ENCODE measurements around the gene PTX4. TPM values are rescaled to one million over a fixed set of nuclear protein-coding genes. Genes with fewer than 3 reads are reported as not detected.

PTX4 gene
- total and polyA plus RNA-seq, 4 donors = 0.08 to 0.61 TPM; not detected in 2

DNA sequence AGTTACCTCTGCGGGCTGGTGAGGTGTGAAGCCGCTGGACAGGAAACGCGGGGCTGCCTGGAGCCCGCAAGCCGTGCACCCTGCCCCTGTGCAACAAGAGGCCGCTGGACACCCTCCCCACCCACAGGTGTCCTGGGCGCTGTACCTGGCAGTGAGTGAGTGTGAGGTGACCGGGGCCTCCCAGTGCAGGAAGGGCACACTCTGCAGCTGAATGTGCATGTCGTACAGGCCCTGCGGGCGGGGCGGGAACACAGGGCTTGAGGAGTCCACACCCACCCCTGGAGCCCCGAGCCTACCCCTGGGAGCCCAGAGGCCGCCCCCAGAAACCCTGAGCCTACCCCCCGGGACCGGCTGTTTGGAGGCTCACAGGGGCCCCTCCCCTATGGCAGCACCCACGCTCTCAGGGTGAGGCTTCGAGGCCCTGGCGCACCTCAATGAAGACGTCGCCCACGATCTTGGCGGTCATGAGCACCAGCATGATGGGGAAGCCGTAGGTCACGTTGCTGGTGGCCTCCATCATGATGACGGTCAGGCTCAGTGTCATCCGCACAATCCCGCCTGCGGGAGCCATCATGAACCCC lies 40.1 kb downstream of the PTX4 start:
- Histone ChIP-seq H3K4me3 (ENCODE audit: low read depth in 1 of 3, low read length in 3 of 3) (no peak overlapping the region), H3K36me3 (ENCODE audit: control insufficient read depth in 4 of 4, insufficient read depth in 3 of 4, low read depth in 1 of 4, low read length in 3 of 4) (peaks cover 0 to 42% (median 7%) of the 10 kb centered on the region in 4 donors), H3K4me1 (ENCODE audit: control insufficient read depth in 4 of 4, insufficient read depth in 4 of 4, low read length in 3 of 4) (no peaks in the 10 kb centered on the region), H3K9me3 (ENCODE audit: control insufficient read depth in 4 of 4, low read length in 3 of 4) (no peaks in the 10 kb centered on the region), H3K27me3 (ENCODE audit: control insufficient read depth in 4 of 4, insufficient read depth in 4 of 4, low read length in 3 of 4) (no peaks in the 10 kb centered on the region), H3K27ac (ENCODE audit: low read depth in 1 of 2, low read length in 2 of 2) (no peak overlapping the region), H3K9ac (ENCODE audit: low read depth in 1 of 2, low read length in 2 of 2) (no peak overlapping the region)
- WGBS = 97% methylated on average over 30 of the region's 30 CpGs
- TF ChIP-seq RAD21 (IDR thresholded peaks at IDR 0.05) (no peak), GABPA (IDR thresholded peaks at IDR 0.05 in 1 of 2, conservative IDR thresholded peaks at IDR 0.05 in 1 of 2) (no peak), TAF1 (conservative IDR thresholded peaks at IDR 0.05) (no peak)
- TF ChIP-seq, protein P1, sequence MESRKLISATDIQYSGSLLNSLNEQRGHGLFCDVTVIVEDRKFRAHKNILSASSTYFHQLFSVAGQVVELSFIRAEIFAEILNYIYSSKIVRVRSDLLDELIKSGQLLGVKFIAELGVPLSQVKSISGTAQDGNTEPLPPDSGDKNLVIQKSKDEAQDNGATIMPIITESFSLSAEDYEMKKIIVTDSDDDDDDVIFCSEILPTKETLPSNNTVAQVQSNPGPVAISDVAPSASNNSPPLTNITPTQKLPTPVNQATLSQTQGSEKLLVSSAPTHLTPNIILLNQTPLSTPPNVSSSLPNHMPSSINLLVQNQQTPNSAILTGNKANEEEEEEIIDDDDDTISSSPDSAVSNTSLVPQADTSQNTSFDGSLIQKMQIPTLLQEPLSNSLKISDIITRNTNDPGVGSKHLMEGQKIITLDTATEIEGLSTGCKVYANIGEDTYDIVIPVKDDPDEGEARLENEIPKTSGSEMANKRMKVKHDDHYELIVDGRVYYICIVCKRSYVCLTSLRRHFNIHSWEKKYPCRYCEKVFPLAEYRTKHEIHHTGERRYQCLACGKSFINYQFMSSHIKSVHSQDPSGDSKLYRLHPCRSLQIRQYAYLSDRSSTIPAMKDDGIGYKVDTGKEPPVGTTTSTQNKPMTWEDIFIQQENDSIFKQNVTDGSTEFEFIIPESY (IDR thresholded peaks at IDR 0.05) = no peak
- TF ChIP-seq, protein P2, sequence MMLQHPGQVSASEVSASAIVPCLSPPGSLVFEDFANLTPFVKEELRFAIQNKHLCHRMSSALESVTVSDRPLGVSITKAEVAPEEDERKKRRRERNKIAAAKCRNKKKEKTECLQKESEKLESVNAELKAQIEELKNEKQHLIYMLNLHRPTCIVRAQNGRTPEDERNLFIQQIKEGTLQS (IDR thresholded peaks at IDR 0.05) = no peak
- no peak for DNase-seq (ENCODE audit: low spot score)

GRCh38 chr16:1447965-1448364 lies 40.8 kb downstream of the PTX4 start:
- H3K9me3 ChIP-seq (ENCODE audit: control insufficient read depth in 4 of 4, low read length in 3 of 4) = no peaks in the 10 kb centered on the region
- TF ChIP-seq CTCF (IDR thresholded peaks at IDR 0.05; ENCODE audit: low read depth, low read length, missing input control) = no peak
- no peak for TF ChIP-seq FOXA2 (IDR thresholded peaks at IDR 0.05)
- no peak for TF ChIP-seq GABPA (IDR thresholded peaks at IDR 0.05 in 1 of 2, conservative IDR thresholded peaks at IDR 0.05 in 1 of 2)
- TF ChIP-seq RXRA (IDR thresholded peaks at IDR 0.05) = no peak
- TF ChIP-seq, protein P2 (IDR thresholded peaks at IDR 0.05) = no peak
- no peak for TF ChIP-seq REST (IDR thresholded peaks at IDR 0.05)
- no peak for TF ChIP-seq RAD21 (IDR thresholded peaks at IDR 0.05)
- TF ChIP-seq SP1 (IDR thresholded peaks at IDR 0.05) = no peak
- TF ChIP-seq NR2F2 (IDR thresholded peaks at IDR 0.05) = no peak
- no peak for TF ChIP-seq FOXA1 (IDR thresholded peaks at IDR 0.05)
- TF ChIP-seq EGR1 (IDR thresholded peaks at IDR 0.05; ENCODE audit: low read depth in 2 of 2) = no peak
- TF ChIP-seq, protein P3, sequence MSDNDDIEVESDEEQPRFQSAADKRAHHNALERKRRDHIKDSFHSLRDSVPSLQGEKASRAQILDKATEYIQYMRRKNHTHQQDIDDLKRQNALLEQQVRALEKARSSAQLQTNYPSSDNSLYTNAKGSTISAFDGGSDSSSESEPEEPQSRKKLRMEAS (IDR thresholded peaks at IDR 0.05) = no peak
- no peak for TF ChIP-seq HNF4G (IDR thresholded peaks at IDR 0.05)
- TF ChIP-seq, protein P1 (IDR thresholded peaks at IDR 0.05) = no peak
- TF ChIP-seq YY1 (IDR thresholded peaks at IDR 0.05) = no peak
- no peak for TF ChIP-seq TAF1 (conservative IDR thresholded peaks at IDR 0.05)
- no peak for TF ChIP-seq JUND (IDR thresholded peaks at IDR 0.05)
- TF ChIP-seq HNF4A (conservative IDR thresholded peaks at IDR 0.05) = no peak
- H3K4me3 ChIP-seq (ENCODE audit: low read depth in 1 of 3, low read length in 3 of 3) = no peak overlapping the region
- H3K27ac ChIP-seq (ENCODE audit: low read depth in 1 of 2, low read length in 2 of 2) = no peak overlapping the region
- H3K4me1 ChIP-seq (ENCODE audit: control insufficient read depth in 4 of 4, insufficient read depth in 4 of 4, low read length in 3 of 4) = no peaks in the 10 kb centered on the region
- peaks cover 0 to 38% (median 7%) of the 10 kb centered on the region in 4 donors for H3K36me3 ChIP-seq (ENCODE audit: control insufficient read depth in 4 of 4, insufficient read depth in 3 of 4, low read depth in 1 of 4, low read length in 3 of 4)
- 95% methylated on average over 11 of the region's 11 CpGs for WGBS
- no peak for DNase-seq (ENCODE audit: low spot score)
- H3K9ac ChIP-seq (ENCODE audit: low read depth in 1 of 2, low read length in 2 of 2) = no peak overlapping the region
- no peaks in the 10 kb centered on the region for H3K27me3 ChIP-seq (ENCODE audit: control insufficient read depth in 4 of 4, insufficient read depth in 4 of 4, low read length in 3 of 4)

All from liver (tissue), 9 donors.